Cardiac fibroblast (primary cell): ENCODE results near the gene EIF6.
A peak's percentile ranks its signal among the peaks of the same experiment; 100 is the strongest.

ENCODE experiments used
- DNase-seq, 2 donors: peaks; one replicate each; pipeline versions ENCODE4 v3.0.0 to v3.0.0-alpha.2; 2010; ENCODE audit warnings: low read depth in 2 of 2
- H3K4me3 ChIP-seq, 2 donors: replicated peaks in 1 of 2; 1 replicate in 1 of 2; 2 replicates in 1 of 2; pipeline ENCODE4 v1.5.1; 2011; ENCODE audit warnings: low read depth in 2 of 2, low read length in 2 of 2, mild to moderate bottlenecking in 2 of 2, moderate library complexity in 1 of 2
- TF ChIP-seq, protein P1 (sequence below): IDR thresholded peaks from one replicate; pipeline ENCODE4 v1.5.1; 2011; ENCODE audit warnings: low read depth, mild to moderate bottlenecking, low read length, inconsistent platforms

EIF6 gene

DNA sequence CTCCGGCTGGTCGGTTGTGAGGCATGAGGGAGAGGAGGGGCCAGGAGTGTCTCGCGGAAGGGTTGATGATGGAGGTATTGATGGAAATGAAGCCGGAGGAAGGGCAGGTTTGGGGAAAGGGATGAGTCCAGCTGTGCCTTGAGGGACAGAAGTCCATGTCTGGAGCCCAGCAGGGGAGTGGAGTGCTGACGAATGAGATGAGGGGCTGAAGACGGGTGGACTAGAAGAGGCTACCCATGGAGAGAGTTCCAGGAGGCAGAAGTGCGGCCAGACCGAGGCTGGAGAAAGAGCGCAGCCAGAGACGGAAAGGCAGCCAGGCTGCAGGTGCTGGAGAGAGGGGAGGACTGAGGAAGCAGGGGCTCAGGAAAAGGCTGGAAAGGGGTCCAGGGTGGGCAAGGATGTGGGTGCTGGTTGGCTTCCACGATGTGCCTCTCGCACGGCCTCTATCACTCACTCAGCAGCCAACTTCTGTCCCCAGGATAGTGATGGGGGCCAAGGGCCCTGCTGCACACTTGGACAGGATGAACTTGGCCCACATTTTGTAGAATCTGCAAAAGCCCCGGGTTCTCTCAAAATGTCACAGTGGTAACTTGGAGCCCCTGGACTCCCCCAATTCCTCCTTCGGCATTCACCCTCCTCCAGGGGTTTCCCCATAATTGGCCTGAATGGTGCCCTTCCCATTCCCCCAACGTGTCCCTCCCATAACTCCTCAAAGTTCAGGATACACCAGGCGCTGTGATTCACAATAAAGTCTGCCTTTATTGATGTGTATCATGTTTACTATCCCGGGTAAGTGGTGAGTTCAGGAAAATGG is 627 bp upstream of the EIF6 start:
- peak overlapping the region; percentile 81 to 88 for H3K4me3 ChIP-seq
- no peak for DNase-seq

DNA sequence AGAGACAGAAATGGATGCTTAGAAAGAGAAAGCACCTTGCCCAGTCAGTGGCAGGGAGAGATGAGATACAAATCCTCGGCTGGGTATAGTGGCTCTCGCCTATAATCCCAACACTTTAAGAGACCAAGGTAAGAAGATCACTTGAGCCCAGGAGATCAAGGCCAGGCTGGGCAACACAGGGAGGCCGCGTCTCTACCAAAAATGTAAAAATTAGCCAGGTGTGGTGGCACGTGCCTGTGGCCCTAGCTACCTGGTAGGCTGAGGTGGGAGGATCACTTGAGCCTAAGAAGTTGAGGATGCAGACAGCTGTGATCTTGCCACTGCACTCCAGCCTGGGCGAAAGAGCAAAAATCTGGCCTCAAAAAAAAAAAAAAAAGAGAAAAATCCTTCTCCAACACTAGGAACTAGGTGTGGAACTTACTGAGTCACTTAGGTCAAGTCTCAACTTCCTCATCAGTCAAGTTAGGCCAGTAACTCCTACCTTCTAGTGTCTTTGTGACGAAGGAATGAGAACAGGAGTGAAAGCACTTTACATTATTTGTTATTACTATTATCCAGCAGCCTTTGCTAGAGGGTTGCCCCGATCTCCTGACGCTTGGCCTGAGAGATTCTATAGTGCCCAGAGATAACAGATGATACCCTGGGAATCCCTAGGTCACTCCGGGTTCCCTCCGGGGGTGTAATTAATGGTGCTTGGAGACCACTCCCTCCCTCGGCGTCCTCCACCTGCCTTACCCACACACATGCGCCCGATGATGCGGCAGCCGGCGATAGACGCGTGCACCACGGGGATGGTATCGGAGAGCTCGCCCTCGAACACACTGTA is 918 bp downstream of the EIF6 start:
- DNase-seq, result no peak
- H3K4me3 ChIP-seq, result peak overlapping the region; percentile 81 to 88
- TF ChIP-seq, protein P1, sequence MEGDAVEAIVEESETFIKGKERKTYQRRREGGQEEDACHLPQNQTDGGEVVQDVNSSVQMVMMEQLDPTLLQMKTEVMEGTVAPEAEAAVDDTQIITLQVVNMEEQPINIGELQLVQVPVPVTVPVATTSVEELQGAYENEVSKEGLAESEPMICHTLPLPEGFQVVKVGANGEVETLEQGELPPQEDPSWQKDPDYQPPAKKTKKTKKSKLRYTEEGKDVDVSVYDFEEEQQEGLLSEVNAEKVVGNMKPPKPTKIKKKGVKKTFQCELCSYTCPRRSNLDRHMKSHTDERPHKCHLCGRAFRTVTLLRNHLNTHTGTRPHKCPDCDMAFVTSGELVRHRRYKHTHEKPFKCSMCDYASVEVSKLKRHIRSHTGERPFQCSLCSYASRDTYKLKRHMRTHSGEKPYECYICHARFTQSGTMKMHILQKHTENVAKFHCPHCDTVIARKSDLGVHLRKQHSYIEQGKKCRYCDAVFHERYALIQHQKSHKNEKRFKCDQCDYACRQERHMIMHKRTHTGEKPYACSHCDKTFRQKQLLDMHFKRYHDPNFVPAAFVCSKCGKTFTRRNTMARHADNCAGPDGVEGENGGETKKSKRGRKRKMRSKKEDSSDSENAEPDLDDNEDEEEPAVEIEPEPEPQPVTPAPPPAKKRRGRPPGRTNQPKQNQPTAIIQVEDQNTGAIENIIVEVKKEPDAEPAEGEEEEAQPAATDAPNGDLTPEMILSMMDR, result no peak

More for the DNA sequence above, 627 bp upstream of the EIF6 start:
- TF ChIP-seq, protein P1, result no peak

DNA sequence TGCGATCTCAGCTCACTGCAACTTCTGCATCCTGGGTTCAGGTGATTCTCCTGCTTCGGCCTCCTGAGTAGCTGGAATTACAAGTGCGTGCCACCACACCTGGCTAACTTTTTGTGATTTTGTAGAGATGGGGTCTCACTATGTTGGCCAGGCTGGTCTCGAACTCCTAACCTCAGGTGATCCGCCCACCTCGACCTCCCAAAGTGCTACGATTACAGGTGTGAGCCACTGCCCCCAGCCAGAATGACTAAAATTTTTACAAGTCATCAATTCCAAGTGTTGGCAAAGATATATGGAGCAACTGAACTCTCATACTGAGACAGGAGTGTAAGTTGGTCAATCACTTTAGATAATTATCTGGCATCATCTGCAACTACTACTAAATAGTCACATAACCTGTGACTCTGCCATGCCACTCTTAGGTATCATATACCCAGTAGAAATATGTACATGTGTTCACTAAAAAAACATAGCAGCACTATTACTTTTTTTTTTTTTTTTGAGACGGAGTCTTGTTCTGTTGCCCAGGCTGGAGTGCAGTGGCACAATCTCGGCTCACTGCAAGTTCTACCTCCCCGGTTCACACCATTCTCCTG is 3.0 kb downstream of the EIF6 start:
- DNase-seq, result no peak
- no peak overlapping the region for H3K4me3 ChIP-seq
- TF ChIP-seq, protein P1, result no peak

DNA sequence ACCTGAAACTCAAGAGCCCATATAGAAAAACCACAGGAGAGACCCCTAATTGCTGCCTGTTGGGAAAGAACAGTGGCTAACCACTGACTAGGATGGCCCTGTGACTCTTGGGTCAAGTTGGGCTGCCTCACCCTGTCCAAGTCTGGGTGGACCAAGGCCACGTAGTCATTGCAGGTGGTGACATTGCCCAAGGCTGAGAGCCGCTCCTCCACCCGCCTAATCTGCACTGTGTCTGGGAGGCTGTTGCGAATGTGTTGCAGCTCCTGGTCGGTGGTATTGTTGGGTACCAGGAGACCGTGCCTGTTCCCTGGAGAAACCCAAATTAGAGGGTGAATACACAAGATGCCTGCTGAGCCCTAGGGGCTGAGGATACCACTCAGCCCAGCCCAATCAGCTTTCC is 4.0 kb downstream of the EIF6 start:
- no peak for DNase-seq
- H3K4me3 ChIP-seq, result no peak overlapping the region
- TF ChIP-seq, protein P1, result no peak

DNA sequence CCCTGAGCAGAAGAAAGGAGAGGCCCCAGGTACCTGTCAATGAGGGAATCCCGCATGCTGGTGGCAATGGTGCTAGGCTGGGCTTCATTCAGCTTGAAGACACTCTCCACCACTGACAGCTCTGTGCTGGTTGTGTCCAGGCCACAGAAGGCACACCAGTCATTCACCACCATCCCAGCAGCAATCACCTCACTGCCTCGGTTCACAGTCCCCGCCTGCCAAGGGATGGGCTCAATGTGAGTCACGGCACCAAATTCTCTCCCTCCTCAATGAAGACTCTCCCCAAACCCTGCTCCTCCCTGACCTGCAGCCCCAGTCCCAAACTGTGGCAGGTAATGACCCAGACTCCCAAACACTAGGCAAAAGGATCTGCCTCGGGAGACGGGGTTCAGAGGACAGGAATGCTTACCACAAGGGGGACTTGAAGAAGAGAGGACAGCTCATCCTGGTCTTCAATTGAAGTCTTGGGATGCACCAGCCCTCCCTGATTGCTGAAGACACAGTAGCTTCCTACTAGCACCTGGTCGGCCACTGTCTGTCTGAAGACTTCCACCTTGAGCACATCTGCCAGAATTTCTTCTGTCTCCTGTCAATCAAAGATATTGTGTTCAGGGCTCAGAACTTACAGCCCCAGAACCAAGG is 4.9 kb downstream of the EIF6 start:
- H3K4me3 ChIP-seq, result no peak overlapping the region
- TF ChIP-seq, protein P1, result no peak
- DNase-seq, result no peak

DNA sequence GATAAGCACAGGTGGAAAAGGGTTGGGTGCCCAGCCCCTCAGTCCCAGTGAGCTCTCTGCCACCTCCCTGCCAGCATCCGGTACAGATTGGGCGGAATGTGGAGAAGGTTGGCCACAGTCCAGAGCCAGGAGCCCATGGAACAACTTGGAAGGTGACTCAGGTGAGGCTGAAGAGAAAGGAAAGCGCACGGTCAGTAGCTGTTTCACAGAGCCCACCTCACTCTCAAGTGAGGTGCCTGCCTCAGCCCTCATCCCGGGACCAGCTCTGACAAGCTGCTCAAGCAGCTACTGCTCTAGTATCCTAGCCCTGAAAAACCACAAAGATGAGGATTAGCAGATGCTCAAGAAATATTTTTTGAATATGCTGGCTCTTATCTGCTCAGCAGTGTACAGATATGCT is 5.5 kb downstream of the EIF6 start:
- H3K4me3 ChIP-seq, result no peak overlapping the region
- no peak for DNase-seq
- TF ChIP-seq, protein P1, result no peak
